ENCODE measurements around the gene HECTD4. TPM values are rescaled to one million over a fixed set of nuclear protein-coding genes. Genes with fewer than 3 reads are reported as not detected.
"Not testable (repeated sequence)": the region's sequence is repeated elsewhere in the genome, so short reads cannot be mapped to it uniquely, and the experiment has no call there.

The HECTD4 gene
- total RNA-seq, 1 experiment from 2014 or later, result 37.4 TPM

GRCh38 chr12:112408621-112409020 is 26.4 kb upstream of the HECTD4 start:
- no peak for DNase-seq
- Histone ChIP-seq H4K20me1 (ENCODE audit: insufficient read depth) (peaks cover 45% of the 10 kb centered on the region), H3K27me3 (ENCODE audit: insufficient read depth, low read depth) (no peaks in the 10 kb centered on the region), H3K4me3 (peak overlapping the region; percentile 83), H3K4me2 (peak overlapping the region; percentile 97), H3K36me3 (ENCODE audit: low read depth) (peaks cover 43% of the 10 kb centered on the region), H3K79me2 (ENCODE audit: low read depth) (peaks cover 32% of the 10 kb centered on the region), H3K27ac (peak overlapping the region; percentile 94), H3K9me3 (ENCODE audit: insufficient read depth, low read depth) (no peaks in the 10 kb centered on the region), H3F3A (ENCODE audit: insufficient read depth, low read depth) (peaks cover 63% of the 10 kb centered on the region), H3K4me1 (replicated peaks; ENCODE audit: insufficient read depth) (peaks cover 14% of the 10 kb centered on the region), H2AFZ (0 out of 2 replicates have a peak overlapping the region, but pooled peaks have one; percentile 71), H3K9me2 (ENCODE audit: insufficient read depth) (no peaks in the 10 kb centered on the region)
- intact Hi-C loops (cut with micrococcal nuclease; ENCODE audit: unreplicated experiment), result no loop called here
- ChIA-PET POLR2A (ENCODE audit: unreplicated experiment) (no interaction called here), CTCF (no interaction called here)
- TF ChIP-seq CTCF (conservative IDR thresholded peaks at IDR 0.05) (no peak), EZH2 (IDR thresholded peaks at IDR 0.05; ENCODE audit: low read depth) (no peak)
- no TSS peak for BruUV-seq (replicated peaks)

GRCh38 chr12:112407683-112408082 is 25.5 kb upstream of the HECTD4 start:
- not testable (repeated sequence) for BruUV-seq (replicated peaks)

GRCh38 chr12:112406519-112407488 is 24.6 kb upstream of the HECTD4 start:
- 0 out of 2 replicates have a peak overlapping the region, but pooled peaks have one; percentile 2 for H3K27ac ChIP-seq
- H3K27me3 ChIP-seq (ENCODE audit: insufficient read depth, low read depth), result no peaks in the 10 kb centered on the region
- H3K4me3 ChIP-seq, result peak overlapping the region; percentile 83
- peaks cover 45% of the 10 kb centered on the region for H4K20me1 ChIP-seq (ENCODE audit: insufficient read depth)
- peak overlapping the region; percentile 97 for H3K4me2 ChIP-seq
- peaks cover 80% of the 10 kb centered on the region for H3F3A ChIP-seq (ENCODE audit: insufficient read depth, low read depth)
- H3K4me1 ChIP-seq (replicated peaks; ENCODE audit: insufficient read depth), result peaks cover 14% of the 10 kb centered on the region
- no TSS peak for BruUV-seq (replicated peaks)
- peaks cover 32% of the 10 kb centered on the region for H3K79me2 ChIP-seq (ENCODE audit: low read depth)
- H3K9me3 ChIP-seq (ENCODE audit: insufficient read depth, low read depth), result no peaks in the 10 kb centered on the region
- DNase-seq, result no peak
- no peak for TF ChIP-seq CTCF (conservative IDR thresholded peaks at IDR 0.05)
- no peak for TF ChIP-seq EZH2 (IDR thresholded peaks at IDR 0.05; ENCODE audit: low read depth)
- H2AFZ ChIP-seq, result no peak overlapping the region
- intact Hi-C loops (cut with micrococcal nuclease; ENCODE audit: unreplicated experiment), result no loop called here
- peaks cover 43% of the 10 kb centered on the region for H3K36me3 ChIP-seq (ENCODE audit: low read depth)
- ChIA-PET CTCF (no interaction called here), POLR2A (ENCODE audit: unreplicated experiment) (no interaction called here)
- H3K9me2 ChIP-seq (ENCODE audit: insufficient read depth), result no peaks in the 10 kb centered on the region

More at GRCh38 chr12:112407683-112408082, 25.5 kb upstream of the HECTD4 start:
- H2AFZ ChIP-seq; POLR2A ChIA-PET (ENCODE audit: unreplicated experiment); H3K9me2 ChIP-seq (ENCODE audit: insufficient read depth); DNase-seq; CTCF ChIA-PET; H3K27me3 ChIP-seq (ENCODE audit: insufficient read depth, low read depth); intact Hi-C loops (cut with micrococcal nuclease; ENCODE audit: unreplicated experiment); H3K9me3 ChIP-seq (ENCODE audit: insufficient read depth, low read depth): not testable (repeated sequence)
- Histone ChIP-seq H3F3A (ENCODE audit: insufficient read depth, low read depth) (peaks cover 71% of the 10 kb centered on the region), H3K27ac (peak overlapping the region; percentile 2; the same call in 1 of the 2 replicates), H3K79me2 (ENCODE audit: low read depth) (peaks cover 32% of the 10 kb centered on the region), H3K4me3 (peak overlapping the region; percentile 83), H4K20me1 (ENCODE audit: insufficient read depth) (peaks cover 45% of the 10 kb centered on the region), H3K4me1 (replicated peaks; ENCODE audit: insufficient read depth) (peaks cover 14% of the 10 kb centered on the region), H3K4me2 (peak overlapping the region; percentile 97), H3K36me3 (ENCODE audit: low read depth) (peaks cover 43% of the 10 kb centered on the region)

Measured in PC-9 (cell line).